HUES64 (cell line): Measurements from ENCODE around the gene POLR2E.
A peak's percentile ranks its signal among the peaks of the same experiment; 100 is the strongest.

Source experiments
- H3K27ac ChIP-seq: 2 replicates; pipeline ENCODE4 v1.7.0; 2013; ENCODE audit warnings: low read depth, low read length, inconsistent platforms
- H3K27me3 ChIP-seq: 2 replicates; pipeline ENCODE4 v1.6.1; 2013; ENCODE audit warnings: mild to moderate bottlenecking, low read length; ENCODE audit not compliant: insufficient read depth
- H3K36me3 ChIP-seq: 2 replicates; pipeline ENCODE4 v1.6.1; 2013; ENCODE audit warnings: mild to moderate bottlenecking, low read length; ENCODE audit not compliant: insufficient read depth
- H3K4me1 ChIP-seq: 2 replicates; pipeline ENCODE4 v1.6.1; 2013; ENCODE audit warnings: mild to moderate bottlenecking, low read length, moderate library complexity; ENCODE audit not compliant: insufficient read depth
- H3K4me3 ChIP-seq: 2 replicates; pipeline ENCODE4 v1.5.1; 2013; ENCODE audit warnings: mild to moderate bottlenecking, low read length, moderate library complexity
- H3K9ac ChIP-seq: 2 replicates; pipeline ENCODE4 v1.6.1; 2013; ENCODE audit warnings: mild to moderate bottlenecking, low read depth, low read length
- H3K9me3 ChIP-seq: 2 replicates; pipeline ENCODE4 v1.6.1; 2013; ENCODE audit warnings: low read depth, low read length; ENCODE audit not compliant: insufficient read depth
- WGBS: fragments of 150-250, 120-280 bp; methylation state at CpG from one replicate; pipeline ENCODE4 v1.1.7; 2013; ENCODE audit warnings: missing lambda C conversion rate; 5-methylcytosine and 5-hydroxymethylcytosine counted together

The POLR2E gene

DNA sequence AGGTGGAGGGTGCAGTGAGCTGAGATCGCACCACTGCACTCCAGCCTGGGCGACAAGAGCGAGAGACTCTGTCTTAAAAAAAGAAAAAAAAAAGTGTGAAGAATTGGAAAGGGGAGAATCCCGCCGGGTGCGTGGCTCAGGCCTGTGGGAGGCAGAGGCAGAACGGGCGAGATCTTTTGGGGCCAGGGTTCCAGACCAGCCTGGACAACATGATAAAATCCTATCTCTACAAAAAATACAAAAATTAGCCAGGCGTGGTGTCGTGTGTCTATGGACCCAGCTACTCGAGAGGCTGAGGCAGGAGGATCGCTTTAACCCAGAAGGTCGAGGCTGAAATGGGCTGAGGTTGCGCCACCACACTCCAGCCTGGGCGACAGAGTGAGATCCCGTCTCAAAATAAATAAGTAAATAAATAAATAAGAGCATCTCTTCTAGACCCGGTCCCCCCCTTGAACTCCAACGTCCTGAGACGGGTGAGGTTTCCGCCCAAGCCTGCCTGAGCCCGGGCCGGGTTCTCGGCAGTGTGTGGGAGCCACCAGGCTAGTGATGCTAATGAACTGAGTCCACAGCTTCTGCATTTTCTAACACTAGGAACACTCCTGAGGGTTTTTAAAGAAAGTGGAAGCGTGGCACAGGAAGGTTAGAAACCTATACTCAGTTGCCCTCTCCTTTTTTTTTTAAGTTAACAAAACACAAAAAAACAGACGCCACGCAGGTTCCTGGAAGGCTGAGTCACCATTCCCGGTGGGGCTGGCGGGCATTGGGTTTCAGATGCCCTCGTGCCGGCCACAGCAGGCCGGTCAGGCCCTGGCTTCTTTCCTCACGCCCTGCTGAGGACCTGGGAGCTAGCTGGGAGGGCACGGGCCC lies 30.7 kb upstream of the POLR2E start:
- peaks cover 30% of the 10 kb centered on the region for H3K36me3 ChIP-seq
- H3K27me3 ChIP-seq = no peaks in the 10 kb centered on the region
- no peak overlapping the region for H3K9ac ChIP-seq
- H3K9me3 ChIP-seq = no peaks in the 10 kb centered on the region
- WGBS = 94% methylated on average over 32 of the region's 33 CpGs
- no peak overlapping the region for H3K4me3 ChIP-seq
- H3K4me1 ChIP-seq = no peaks in the 10 kb centered on the region
- H3K27ac ChIP-seq = no peak overlapping the region

DNA sequence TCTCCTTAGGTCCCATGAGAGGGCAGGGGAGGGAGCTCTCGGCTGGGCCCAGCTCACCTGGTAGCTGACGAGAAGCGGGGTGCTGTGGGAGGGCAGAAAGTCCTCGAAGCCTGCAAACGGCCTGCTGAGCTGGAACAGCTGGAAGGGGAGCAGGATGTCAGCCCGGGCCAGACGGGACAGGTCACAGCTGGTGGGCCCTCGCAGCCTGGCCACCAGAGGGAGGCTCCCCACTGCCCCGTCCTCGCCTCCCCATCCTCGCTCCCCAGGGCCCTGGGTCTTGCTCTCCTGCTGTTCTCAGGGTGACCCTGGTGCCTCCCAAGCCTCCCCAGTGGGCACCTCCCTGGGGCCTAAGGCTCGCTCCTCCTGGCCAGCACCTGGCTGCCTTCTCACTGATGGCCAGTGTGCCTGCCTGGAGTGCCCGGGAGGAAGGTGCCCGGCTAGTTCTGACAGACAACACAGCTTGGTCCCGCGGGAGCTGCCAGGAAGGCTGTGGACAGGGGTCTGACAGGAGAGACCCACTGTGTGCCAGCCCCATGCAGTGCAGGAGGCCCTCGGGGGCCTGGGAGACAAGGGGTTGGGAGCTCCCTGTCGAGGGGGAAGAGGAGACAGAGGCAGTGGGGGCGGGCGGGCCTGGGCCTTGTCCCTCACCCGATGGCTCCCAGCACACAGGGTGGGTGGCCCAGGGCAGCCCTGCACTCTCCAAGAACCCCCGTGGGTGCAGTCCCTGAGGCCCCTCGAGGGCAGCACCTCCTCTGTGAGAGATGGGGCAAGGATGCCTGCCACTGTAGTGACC lies 28.9 kb upstream of the POLR2E start:
- H3K9ac ChIP-seq = no peak overlapping the region; the same call in 1 of the 2 replicates

DNA sequence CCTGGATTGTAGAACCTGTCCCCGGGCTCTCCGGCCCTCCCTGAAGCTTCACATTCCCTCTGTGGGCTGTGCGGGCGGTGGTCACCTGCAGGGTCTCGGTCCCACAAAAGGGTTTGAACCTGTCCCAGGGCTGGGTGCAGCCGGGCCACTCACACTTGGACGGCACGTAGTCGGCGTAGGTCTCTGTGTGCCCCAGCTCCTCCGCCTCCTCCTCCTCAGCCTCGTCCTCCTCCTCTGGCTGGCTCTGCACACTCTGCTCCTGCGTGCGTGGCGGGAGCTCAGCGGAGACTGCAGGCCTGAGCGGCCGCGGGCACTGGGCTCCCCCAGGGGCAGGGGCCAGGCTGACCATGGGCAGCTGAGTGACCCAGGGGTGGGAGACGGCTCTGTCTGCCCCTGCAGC lies 28.2 kb upstream of the POLR2E start:
- Histone ChIP-seq H3K36me3 (peaks cover 50% of the 10 kb centered on the region), H3K9ac (no peak overlapping the region), H3K4me3 (no peak overlapping the region), H3K9me3 (no peaks in the 10 kb centered on the region), H3K27ac (peak overlapping the region; percentile 55; the same call in 1 of the 2 replicates), H3K27me3 (no peaks in the 10 kb centered on the region), H3K4me1 (no peaks in the 10 kb centered on the region)
- WGBS = 89% methylated on average over 20 of the region's 20 CpGs

More for the DNA sequence above, 28.9 kb upstream of the POLR2E start:
- no peaks in the 10 kb centered on the region for H3K27me3 ChIP-seq
- no peak overlapping the region for H3K4me3 ChIP-seq
- H3K9me3 ChIP-seq = no peaks in the 10 kb centered on the region
- peaks cover 43% of the 10 kb centered on the region for H3K36me3 ChIP-seq
- H3K27ac ChIP-seq = no peak overlapping the region
- H3K4me1 ChIP-seq = no peaks in the 10 kb centered on the region
- WGBS = 93% methylated on average over 23 of the region's 23 CpGs

DNA sequence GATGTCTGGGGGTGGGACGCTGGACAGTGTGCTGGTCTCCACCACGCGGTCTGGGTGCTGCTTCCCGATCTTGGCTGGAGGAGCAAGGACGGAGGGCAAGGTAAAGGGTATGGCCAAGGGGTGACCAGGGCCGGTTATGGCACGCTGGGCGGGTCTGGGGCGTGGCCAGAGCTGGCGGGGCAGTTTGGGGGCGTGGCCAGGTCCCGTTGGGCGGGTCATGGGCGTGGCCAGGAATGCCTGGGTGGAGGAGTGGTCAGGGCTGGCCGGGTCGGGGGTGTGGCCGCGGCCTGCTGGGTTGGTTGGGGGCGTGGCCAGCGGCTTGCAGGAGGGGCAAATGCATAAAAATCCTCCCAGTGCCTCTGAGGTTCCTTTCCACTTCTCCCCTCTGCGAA lies 27.8 kb upstream of the POLR2E start:
- WGBS = 43% methylated on average over 21 of the region's 21 CpGs
- no peaks in the 10 kb centered on the region for H3K4me1 ChIP-seq
- no peak overlapping the region; the same call in 1 of the 2 replicates for H3K27ac ChIP-seq
- H3K9ac ChIP-seq = no peak overlapping the region
- H3K36me3 ChIP-seq = peaks cover 54% of the 10 kb centered on the region
- H3K4me3 ChIP-seq = no peak overlapping the region
- no peaks in the 10 kb centered on the region for H3K27me3 ChIP-seq
- H3K9me3 ChIP-seq = no peaks in the 10 kb centered on the region

DNA sequence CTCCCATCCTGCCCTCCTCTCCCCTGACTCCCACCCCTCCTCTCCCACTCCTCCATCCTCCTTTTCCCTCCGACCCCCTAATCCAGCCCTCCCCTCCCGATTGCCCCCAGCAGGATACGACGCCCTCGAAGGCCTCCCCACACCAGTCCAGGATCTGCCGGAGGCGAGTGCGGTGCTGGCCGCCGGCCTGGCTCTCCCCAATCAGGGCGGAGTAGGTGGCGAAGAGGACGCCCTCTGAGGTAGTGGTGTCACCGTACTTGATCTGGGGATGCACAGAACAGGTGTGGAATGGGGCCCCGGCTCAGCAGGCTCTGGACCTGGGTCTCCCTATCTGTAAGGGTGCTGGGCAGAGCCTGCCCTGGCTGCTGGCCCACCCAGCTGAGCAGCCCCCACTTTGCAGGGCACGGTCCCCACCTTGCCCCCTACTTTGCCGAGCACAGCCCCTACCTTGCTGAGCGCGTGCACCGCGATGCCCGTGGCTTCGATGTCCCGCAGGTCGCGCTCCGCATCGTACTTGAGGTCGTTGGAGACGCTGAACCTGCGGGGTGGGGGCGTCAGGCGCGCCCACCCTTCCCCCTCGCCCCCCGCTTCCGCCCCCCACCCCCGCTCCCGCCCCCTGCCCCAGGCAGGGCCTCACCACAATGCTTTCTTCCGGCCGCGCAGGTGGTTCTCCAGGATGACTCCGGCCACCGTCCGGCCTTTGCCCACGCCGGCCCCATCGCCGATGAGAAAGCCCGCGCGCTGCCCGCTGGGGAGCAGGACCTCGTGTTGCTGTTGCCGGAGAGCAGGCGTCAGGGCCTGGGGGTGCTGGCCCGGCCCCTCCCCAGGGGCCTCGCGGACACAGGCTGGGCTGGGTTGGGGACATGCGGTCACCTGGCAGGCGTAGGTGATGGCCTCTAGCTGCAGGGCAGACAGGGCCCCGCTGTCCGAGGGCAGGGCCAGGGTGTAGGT lies 27.1 kb upstream of the POLR2E start:
- H3K27ac ChIP-seq = no peak overlapping the region
- H3K4me1 ChIP-seq = no peaks in the 10 kb centered on the region
- no peak overlapping the region for H3K9ac ChIP-seq
- WGBS = 96% methylated on average over 63 of the region's 63 CpGs
- H3K4me3 ChIP-seq = no peak overlapping the region
- peaks cover 57% of the 10 kb centered on the region for H3K36me3 ChIP-seq
- no peaks in the 10 kb centered on the region for H3K27me3 ChIP-seq
- H3K9me3 ChIP-seq = no peaks in the 10 kb centered on the region

DNA sequence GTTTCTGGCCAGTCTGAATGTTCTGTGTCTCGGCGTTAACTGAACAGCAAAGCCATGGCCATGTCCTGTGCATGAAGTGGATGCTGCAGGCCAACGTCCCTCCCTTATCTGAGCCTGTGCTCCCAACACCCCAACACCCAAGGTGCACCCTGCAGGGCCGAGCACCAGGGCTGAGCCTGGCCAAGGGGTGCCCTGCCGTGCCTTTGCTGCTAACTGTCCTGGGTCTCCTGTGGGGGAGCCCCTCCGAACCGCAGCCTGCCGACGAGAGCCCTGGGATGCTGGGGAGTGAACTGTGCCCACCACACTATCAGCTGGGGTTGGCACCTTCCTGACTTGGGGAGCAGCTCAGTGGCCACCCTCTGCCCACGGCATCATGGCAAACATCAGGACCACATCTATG lies 26.2 kb upstream of the POLR2E start:
- no peaks in the 10 kb centered on the region for H3K9me3 ChIP-seq
- H3K4me3 ChIP-seq = no peak overlapping the region
- 90% methylated on average over 10 of the region's 10 CpGs for WGBS
- H3K4me1 ChIP-seq = no peaks in the 10 kb centered on the region
- no peak overlapping the region for H3K9ac ChIP-seq
- H3K36me3 ChIP-seq = peaks cover 52% of the 10 kb centered on the region
- H3K27ac ChIP-seq = no peak overlapping the region
- no peaks in the 10 kb centered on the region for H3K27me3 ChIP-seq

DNA sequence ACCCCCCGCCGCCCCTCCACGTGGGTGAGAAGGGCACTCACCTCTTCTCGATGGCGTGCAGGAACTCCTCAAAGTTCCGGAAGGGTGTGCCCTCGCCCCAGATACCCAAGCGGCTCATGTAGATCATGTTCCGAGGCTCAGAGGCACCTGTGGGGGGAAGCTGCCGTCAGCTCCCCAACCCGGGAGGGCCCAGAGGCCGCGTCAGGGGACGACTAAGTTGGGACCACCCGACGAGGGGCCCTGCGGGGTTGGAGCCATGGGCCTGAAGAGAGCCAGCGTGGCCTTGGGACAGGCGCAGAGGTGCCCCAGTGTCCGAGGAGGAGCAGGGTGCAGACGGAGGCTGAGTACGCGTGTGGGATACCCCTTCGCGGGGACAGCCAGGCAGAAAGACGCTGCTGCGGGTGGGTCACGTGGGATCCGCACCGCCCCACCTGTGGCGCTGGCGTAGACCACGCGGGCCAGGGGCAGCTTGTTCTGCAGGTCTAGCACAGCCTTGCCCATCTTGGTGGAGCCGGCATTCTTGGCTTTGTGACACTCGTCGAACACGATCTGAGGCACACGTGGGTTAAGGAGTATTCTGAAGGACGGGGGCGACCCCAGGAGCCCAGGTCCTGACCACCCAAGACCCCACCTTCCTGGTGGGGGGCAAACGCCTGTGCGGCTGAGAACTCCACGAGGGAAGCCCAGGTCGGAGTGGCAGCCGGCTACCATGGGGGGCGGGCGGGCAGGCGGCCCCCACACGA lies 24.5 kb upstream of the POLR2E start:
- H3K9me3 ChIP-seq = no peaks in the 10 kb centered on the region
- no peak overlapping the region for H3K9ac ChIP-seq
- 96% methylated on average over 50 of the region's 50 CpGs for WGBS
- H3K27me3 ChIP-seq = no peaks in the 10 kb centered on the region
- no peak overlapping the region for H3K27ac ChIP-seq
- no peak overlapping the region for H3K4me3 ChIP-seq
- no peaks in the 10 kb centered on the region for H3K4me1 ChIP-seq
- H3K36me3 ChIP-seq = peaks cover 56% of the 10 kb centered on the region

DNA sequence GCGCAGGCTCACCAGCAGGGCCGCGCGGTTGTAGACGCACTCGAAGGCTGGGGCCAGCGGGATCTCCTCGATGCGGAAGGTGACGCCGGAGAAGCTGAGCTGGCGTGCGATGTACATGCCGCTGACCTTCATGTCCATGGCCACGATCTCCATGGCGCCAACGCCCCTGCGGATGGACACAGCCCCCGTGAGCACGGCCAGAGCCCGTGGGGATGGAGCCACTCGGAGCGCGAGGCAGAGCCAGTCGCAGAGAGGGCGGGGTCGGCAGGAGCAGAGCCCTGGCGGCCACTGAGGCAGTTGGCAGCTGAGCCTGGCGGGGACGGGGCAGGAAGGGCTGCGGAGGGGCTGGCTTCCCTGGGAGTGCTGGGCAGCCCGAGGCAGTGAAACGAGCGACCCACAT lies 23.8 kb upstream of the POLR2E start:
- Histone ChIP-seq H3K36me3 (peaks cover 57% of the 10 kb centered on the region), H3K27me3 (no peaks in the 10 kb centered on the region), H3K9me3 (no peaks in the 10 kb centered on the region), H3K9ac (no peak overlapping the region), H3K27ac (no peak overlapping the region), H3K4me3 (no peak overlapping the region), H3K4me1 (no peaks in the 10 kb centered on the region)
- 95% methylated on average over 34 of the region's 34 CpGs for WGBS

DNA sequence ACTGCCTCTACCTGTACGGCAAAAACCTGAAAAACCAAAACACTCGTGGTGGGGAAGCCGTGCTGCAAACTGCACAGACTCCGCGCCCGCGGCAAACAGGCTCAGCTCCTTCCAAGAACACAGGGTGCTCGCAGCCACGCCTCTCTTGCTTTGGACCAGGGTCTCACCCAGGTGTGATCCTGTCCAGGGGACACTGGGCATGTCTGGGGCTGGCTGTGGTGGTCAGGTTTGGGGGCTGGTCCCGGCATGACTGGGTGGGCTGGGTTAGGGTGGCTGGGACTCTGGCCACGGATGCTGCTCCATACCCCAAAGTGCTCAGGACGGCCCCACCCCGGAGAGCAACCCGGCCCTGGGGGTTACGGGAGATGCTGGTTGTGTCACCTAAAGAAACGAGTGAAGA lies 22.5 kb upstream of the POLR2E start:
- no peak overlapping the region for H3K9ac ChIP-seq
- H3K4me1 ChIP-seq = peaks cover 4% of the 10 kb centered on the region; the same call in 1 of the 2 replicates
- H3K27ac ChIP-seq = no peak overlapping the region
- H3K36me3 ChIP-seq = peaks cover 55% of the 10 kb centered on the region
- H3K9me3 ChIP-seq = no peaks in the 10 kb centered on the region
- no peak overlapping the region for H3K4me3 ChIP-seq
- 95% methylated on average over 16 of the region's 16 CpGs for WGBS
- no peaks in the 10 kb centered on the region for H3K27me3 ChIP-seq
